Measurements from ENCODE around the gene ATRIP. TPM values are rescaled to one million over a fixed set of nuclear protein-coding genes. Genes with fewer than 3 reads are reported as not detected.

The ATRIP gene
- total RNA-seq, 4 donors from 2014 or later: 5.6 to 14.1 (median 9.3) TPM

DNA sequence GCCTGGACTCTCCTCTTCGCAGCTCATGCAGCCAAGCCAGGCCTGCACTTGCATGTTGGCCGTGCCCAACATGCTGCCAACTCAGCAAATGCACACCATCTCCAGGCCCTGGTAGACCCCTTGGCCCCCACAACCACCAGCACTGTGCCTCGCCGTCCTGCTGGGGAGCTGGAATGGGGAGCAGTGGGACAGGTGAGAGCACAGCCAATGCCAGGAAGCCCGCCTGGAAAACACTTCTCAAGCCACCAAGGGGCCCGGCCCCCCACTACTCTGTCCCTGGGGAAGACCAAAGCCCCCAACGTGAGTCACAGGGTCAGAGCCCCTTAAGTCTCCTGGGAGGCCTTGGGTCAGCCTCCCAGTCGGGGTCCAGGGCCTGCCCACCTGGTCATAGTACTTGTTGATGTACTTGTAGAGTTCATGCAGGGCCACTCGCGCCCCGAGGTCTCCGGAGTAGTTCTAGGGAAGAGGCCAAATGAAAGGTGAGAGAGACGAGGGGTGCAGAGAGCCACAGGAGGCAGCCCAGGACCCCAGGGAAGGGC is 41.1 kb upstream of the ATRIP start:
- 77 to 79% methylated on average over 12 to 13 of the region's 13 CpGs for WGBS, 2 donors
- peak; percentile 14 to 84 for DNase-seq (ENCODE audit: low spot score in 2 of 2)
- no peak overlapping the region for H3K4me3 ChIP-seq (ENCODE audit: low read depth, poor library complexity, severe bottlenecking)
- intact Hi-C loops (cut with DNase I; ENCODE audit: low total_unique reads): no loop called here
- no peak for TF ChIP-seq POLR2A (IDR thresholded peaks at IDR 0.05)
- TF ChIP-seq, protein P1, sequence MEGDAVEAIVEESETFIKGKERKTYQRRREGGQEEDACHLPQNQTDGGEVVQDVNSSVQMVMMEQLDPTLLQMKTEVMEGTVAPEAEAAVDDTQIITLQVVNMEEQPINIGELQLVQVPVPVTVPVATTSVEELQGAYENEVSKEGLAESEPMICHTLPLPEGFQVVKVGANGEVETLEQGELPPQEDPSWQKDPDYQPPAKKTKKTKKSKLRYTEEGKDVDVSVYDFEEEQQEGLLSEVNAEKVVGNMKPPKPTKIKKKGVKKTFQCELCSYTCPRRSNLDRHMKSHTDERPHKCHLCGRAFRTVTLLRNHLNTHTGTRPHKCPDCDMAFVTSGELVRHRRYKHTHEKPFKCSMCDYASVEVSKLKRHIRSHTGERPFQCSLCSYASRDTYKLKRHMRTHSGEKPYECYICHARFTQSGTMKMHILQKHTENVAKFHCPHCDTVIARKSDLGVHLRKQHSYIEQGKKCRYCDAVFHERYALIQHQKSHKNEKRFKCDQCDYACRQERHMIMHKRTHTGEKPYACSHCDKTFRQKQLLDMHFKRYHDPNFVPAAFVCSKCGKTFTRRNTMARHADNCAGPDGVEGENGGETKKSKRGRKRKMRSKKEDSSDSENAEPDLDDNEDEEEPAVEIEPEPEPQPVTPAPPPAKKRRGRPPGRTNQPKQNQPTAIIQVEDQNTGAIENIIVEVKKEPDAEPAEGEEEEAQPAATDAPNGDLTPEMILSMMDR (IDR thresholded peaks at IDR 0.05): no peak

DNA sequence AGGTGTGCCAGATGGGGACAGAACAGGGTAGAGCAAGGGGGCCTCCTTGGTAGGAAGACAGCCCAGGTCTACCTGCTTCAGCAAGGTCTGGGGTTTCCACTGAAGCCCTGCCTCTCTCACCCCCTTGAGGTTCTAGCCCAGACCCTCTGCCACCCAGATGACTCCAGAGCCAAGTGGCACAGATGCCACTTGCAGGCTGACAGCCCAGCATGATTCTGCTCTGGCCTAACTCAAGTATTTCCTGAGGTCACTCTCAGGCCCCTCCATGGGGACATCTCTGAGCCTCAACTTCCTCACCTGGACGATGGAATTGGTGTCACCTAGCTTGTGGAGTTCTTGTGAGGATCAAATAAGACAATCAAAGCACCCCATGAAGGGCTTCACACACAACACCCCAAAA is 40.6 kb upstream of the ATRIP start:
- no peak overlapping the region for H3K4me3 ChIP-seq (ENCODE audit: low read depth, poor library complexity, severe bottlenecking)
- intact Hi-C loops (cut with DNase I; ENCODE audit: low total_unique reads): no loop called here
- 61 to 74% methylated on average over 1 of the region's 1 CpG for WGBS, 2 donors
- peak; percentile 13 to 76 for DNase-seq (ENCODE audit: low spot score in 2 of 2)
- TF ChIP-seq POLR2A (IDR thresholded peaks at IDR 0.05): no peak
- TF ChIP-seq, protein P1 (IDR thresholded peaks at IDR 0.05): no peak

DNA sequence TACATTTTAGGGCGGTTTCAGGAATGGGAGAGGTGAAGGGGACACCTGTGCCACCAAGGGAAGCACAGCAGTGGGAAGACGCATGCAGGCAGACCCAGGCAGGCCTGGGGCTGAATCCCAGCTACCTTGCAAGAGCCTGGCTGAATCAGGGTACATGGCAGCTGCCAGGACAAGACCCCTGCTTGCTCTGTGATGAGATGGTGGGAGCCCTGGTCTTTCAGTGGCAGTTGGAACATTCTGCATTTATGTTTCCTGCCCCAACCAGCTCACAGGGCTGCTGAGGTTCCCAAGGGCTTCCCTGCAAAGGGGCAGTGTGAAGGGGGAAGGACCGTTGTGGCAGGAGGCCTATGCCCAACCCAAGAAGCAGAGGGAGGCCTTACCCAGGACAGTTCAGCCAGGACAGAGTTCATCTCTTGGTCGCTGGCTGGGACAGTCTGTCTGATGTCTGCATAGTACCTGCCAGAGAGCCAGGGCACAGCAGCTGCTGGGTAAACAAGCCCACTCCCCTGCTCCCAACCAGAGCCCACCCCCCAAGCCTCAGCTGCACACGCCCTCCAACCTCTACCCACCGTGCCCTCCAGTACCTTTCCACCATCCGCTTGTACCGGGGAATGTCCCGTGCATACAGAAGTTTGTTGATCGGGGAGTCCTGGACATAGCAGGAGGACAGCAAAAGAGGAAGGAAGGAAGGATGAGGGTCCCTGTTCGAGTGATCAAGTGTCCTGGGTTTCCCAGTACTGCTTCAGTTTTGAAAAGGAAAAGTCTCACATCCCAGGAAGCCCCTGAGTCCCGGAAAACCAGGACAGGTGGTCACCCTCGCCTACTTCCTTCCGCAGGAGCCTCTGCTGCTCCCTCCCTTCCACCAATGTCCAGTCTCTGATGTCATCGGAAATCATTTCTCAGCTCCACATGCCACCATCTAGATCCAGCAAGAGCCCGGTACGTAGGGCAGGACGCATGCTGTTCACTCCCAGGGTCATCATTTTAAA is 39.8 kb upstream of the ATRIP start:
- no peak overlapping the region for H3K4me3 ChIP-seq (ENCODE audit: low read depth, poor library complexity, severe bottlenecking)
- intact Hi-C loops (cut with DNase I; ENCODE audit: low total_unique reads): no loop called here
- DNase-seq (ENCODE audit: low spot score in 2 of 2): peak in 1 of 2 donors; percentile 84
- 86% methylated on average over 18 of the region's 18 CpGs for WGBS, 2 donors
- TF ChIP-seq POLR2A (IDR thresholded peaks at IDR 0.05): no peak
- TF ChIP-seq, protein P1 (IDR thresholded peaks at IDR 0.05): no peak

DNA sequence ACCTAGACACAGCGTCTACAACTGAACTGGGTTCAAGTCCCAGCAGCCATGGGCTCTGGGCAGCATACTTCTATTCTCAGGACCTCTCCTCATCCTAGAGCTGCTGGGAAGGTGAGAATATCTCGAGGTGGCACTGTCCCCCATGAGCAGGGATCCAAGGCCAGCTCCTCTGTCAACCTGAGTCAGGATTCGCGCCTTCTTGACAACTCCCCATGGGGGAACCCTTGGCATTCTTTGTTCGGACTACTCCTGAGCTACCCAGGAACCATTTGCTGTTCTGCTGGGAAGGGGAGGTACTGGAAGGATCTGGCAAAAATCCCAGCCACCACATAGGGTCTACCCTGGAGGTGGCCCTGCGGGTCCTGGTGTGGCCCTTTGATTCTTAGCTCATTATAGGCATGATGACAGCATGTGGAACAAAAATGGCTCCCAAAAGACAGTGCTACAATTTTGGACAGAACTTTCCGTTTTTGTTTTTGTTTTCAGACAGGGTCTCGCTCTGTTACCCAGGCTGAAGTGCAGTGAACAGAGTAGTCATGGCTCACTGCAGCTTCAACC is 38.9 kb upstream of the ATRIP start:
- no peak for TF ChIP-seq POLR2A (IDR thresholded peaks at IDR 0.05)
- intact Hi-C loops (cut with DNase I; ENCODE audit: low total_unique reads): no loop called here
- WGBS, 2 donors: 86 to 88% methylated on average over 8 of the region's 8 CpGs
- DNase-seq (ENCODE audit: low spot score in 2 of 2): no peak
- H3K4me3 ChIP-seq (ENCODE audit: low read depth, poor library complexity, severe bottlenecking): no peak overlapping the region

DNA sequence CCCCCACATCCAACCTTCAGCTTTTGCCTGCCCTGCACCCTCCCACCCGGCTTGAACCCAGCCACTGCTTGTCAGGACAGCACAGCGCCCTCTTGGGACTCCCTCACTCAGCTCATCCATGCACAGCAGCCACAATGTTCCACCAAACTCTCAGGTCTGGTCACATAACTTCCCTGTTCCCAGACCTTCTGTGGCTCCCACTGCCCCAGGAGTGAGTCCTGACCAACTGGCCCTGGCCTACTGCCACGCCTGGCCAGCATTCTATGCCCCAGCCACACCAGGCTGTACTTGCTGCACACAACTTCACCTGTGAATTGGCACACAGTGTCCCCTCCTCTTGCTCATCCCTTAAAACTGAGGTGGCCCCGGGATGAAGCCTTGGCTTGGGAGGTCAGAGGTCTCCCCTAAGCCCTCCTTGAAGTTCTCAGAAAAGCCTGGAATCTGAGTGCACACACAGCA is 37.7 kb upstream of the ATRIP start:
- DNase-seq (ENCODE audit: low spot score in 2 of 2): peak in 1 of 2 donors; percentile 72
- intact Hi-C loops (cut with DNase I; ENCODE audit: low total_unique reads): no loop called here
- WGBS, 2 donors: 81 to 87% methylated on average over 4 of the region's 4 CpGs
- no peak for TF ChIP-seq POLR2A (IDR thresholded peaks at IDR 0.05)
- TF ChIP-seq, protein P1 (IDR thresholded peaks at IDR 0.05): no peak
- no peak overlapping the region for H3K4me3 ChIP-seq (ENCODE audit: low read depth, poor library complexity, severe bottlenecking)

All from lower leg skin (tissue), 4 donors.